Breast epithelium (tissue), 3 donors: ENCODE measurements around the gene KCNIP4.

Experiments
- CTCF ChIP-seq, 3 donors: fragments of 450-650 bp; IDR thresholded peaks; one replicate each; pipeline ENCODE4 v1.5.1; 2016 to 2017; ENCODE audit warnings: antibody characterized with exemption in 3 of 3, mild to moderate bottlenecking in 3 of 3, moderate library complexity in 3 of 3
- POLR2AphosphoS5 ChIP-seq, 3 donors: sonication (generic); formaldehyde crosslinking; IDR thresholded peaks; one replicate each; pipeline ENCODE4 v1.6.1; 2017; ENCODE audit warnings: antibody characterized with exemption in 3 of 3

DNA sequence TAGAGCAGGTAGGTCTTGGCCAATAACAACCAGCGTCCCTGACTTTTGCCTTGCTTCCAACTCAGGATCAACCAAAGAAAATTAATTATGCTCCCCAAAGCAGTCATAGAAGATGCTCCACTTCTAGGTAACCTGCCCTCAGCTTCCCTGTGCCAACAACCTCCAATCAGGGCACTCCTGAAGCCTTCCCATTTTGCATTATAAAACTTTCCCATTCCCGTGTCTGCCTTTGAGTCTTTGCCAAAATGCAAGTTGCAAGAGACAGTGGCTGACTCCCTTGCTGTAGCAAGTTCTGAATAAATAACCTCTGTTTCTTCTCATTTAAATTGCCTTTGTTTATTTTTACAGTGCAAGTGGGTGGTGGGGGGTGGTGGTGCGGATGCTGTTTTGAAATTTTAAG lies 830.3 kb downstream of the KCNIP4 start:
- TF ChIP-seq CTCF (IDR thresholded peaks at IDR 0.05) = no peak
- TF ChIP-seq POLR2AphosphoS5 (IDR thresholded peaks at IDR 0.05) = no peak
